HepG2 (cell line): ENCODE measurements around the gene CNRIP1. TPM values are rescaled to one million over a fixed set of nuclear protein-coding genes. Genes with fewer than 3 reads are reported as not detected.

Experiments used
- ATAC-seq: fragments of 200-7000 bp; cut with Tn5 transposase; 3 replicates; pipeline ENCODE4 v1.9.1; 2020; ENCODE audit warnings: mild to moderate bottlenecking, moderate library complexity
- BruUV-seq: library from RNA; stranded (reverse); fragments of 400-500 nt; replicated peaks from 2 replicates; lab custom pipeline; 2021; lab: Mats Ljungman, UMichigan
- CTCF ChIA-PET: fragments of 300-600 bp; formaldehyde crosslinking; extraction: SDS; loops from one replicate; lab custom pipeline; 2021; ENCODE audit warnings: low total read pairs, inconsistent platforms, low intra/inter-chr PET ratio; lab: Yijun Ruan, JAX
- POLR2A ChIA-PET: fragments of 350-600 bp; sonication (Branson Sonifier 250); formaldehyde crosslinking; loops from one replicate; lab custom pipeline; 2020; ENCODE audit warnings: antibody characterized with exemption, inconsistent platforms; lab: Yijun Ruan, JAX
- DNase-seq: peaks from one replicate; pipeline ENCODE4 v3.0.0-alpha.2; 2015; ENCODE audit warnings: low spot score
- FAIRE-seq: peaks from 3 replicates; lab custom pipeline; 2011; peaks lifted over from hg19 to GRCh38; lab: Jason Lieb, UNC
- H2AFZ ChIP-seq: one replicate; pipeline ENCODE4 v1.6.1; 2011; ENCODE audit warnings: low read length, inconsistent platforms
- H3K27ac ChIP-seq: fragments of 300-600 bp; 3 replicates; pipeline ENCODE4 v1.8.0; 2011; ENCODE audit warnings: mixed run types, mild to moderate bottlenecking, mixed read lengths, low read length, inconsistent platforms; ENCODE audit not compliant: insufficient read depth; ENCODE audit errors: extremely low read length
- H3K27me3 ChIP-seq, 2 experiments: fragments of 200-600 bp in 1 of 2; 2 replicates in 1 of 2; 3 replicates in 1 of 2; pipeline versions ENCODE4 v1.6.0 to v1.8.0; 2011; ENCODE audit warnings: low read length in 2 of 2, mild to moderate bottlenecking in 2 of 2, moderate library complexity in 2 of 2, inconsistent platforms in 1 of 2; ENCODE audit not compliant: insufficient read depth in 2 of 2, control insufficient read depth in 1 of 2
- H3K36me3 ChIP-seq, 2 experiments: fragments of 200-600 bp in 1 of 2; replicated peaks in 1 of 2; 2 replicates in 1 of 2; 3 replicates in 1 of 2; pipeline versions ENCODE4 v1.5.1 to v1.8.0; 2011; ENCODE audit warnings: low read length in 2 of 2, inconsistent platforms in 1 of 2; ENCODE audit not compliant: insufficient read depth in 2 of 2, control insufficient read depth in 1 of 2
- H3K4me1 ChIP-seq: 2 replicates; pipeline ENCODE4 v1.5.1; 2012; ENCODE audit warnings: low read length, inconsistent platforms; ENCODE audit not compliant: insufficient read depth
- H3K4me2 ChIP-seq: 2 replicates; pipeline ENCODE4 v1.6.0; 2011; ENCODE audit warnings: low read depth, low read length, inconsistent platforms
- H3K4me3 ChIP-seq, 3 experiments: fragments of 200-600 bp in 1 of 3; sonication (generic), shearing (Covaris generic) in 1 of 3; replicated peaks in 1 of 3; 2 replicates each; pipeline ENCODE4 v1.5.1; 2011 to 2016; ENCODE audit warnings: low read length in 3 of 3, inconsistent platforms in 2 of 3, low read depth in 2 of 3, mild to moderate bottlenecking in 2 of 3, control low read depth in 1 of 3, mixed read lengths in 1 of 3; ENCODE audit not compliant: insufficient read depth in 1 of 3
- H3K79me2 ChIP-seq: one replicate; pipeline ENCODE4 v1.6.1; 2011; ENCODE audit warnings: low read length, inconsistent platforms; ENCODE audit not compliant: insufficient read depth
- H3K9ac ChIP-seq: 2 replicates; pipeline ENCODE4 v1.6.0; 2011; ENCODE audit warnings: mild to moderate bottlenecking, low read depth, low read length, inconsistent platforms; ENCODE audit not compliant: insufficient read depth
- H3K9me3 ChIP-seq: 2 replicates; pipeline ENCODE4 v1.5.1; 2012; ENCODE audit warnings: mild to moderate bottlenecking, low read length
- H4K20me1 ChIP-seq: 2 replicates; pipeline ENCODE4 v1.6.0; 2011; ENCODE audit warnings: inconsistent platforms, mild to moderate bottlenecking, low read length, moderate library complexity; ENCODE audit not compliant: insufficient read depth
- FLYWCH1 ChIP-seq: sonication (generic); formaldehyde crosslinking; IDR thresholded peaks from 2 replicates; pipeline ENCODE4 v1.8.1; 2023; ENCODE audit warnings: mild to moderate bottlenecking, missing genetic modification reagents
- HOXA9 ChIP-seq: sonication (generic); formaldehyde crosslinking; IDR thresholded peaks from 2 replicates; pipeline ENCODE4 v1.8.1; 2022; ENCODE audit warnings: missing genetic modification reagents, mild to moderate bottlenecking, moderate library complexity, borderline replicate concordance
- KDM6A ChIP-seq: IDR thresholded peaks from 2 replicates; pipeline ENCODE4 v1.6.1; 2016; ENCODE audit warnings: low read depth
- MIER2 ChIP-seq: IDR thresholded peaks from 2 replicates; pipeline ENCODE4 v1.6.1; 2016; ENCODE audit warnings: missing biosample characterization, missing genetic modification reagents
- PAF1 ChIP-seq: IDR thresholded peaks from 2 replicates; pipeline ENCODE4 v1.6.1; 2016; ENCODE audit warnings: missing genetic modification reagents, missing compliant biosample characterization
- SOX5 ChIP-seq: IDR thresholded peaks from 2 replicates; pipeline ENCODE4 v1.6.1; 2016; ENCODE audit warnings: borderline replicate concordance
- TMF1 ChIP-seq: sonication (generic); formaldehyde crosslinking; IDR thresholded peaks from 2 replicates; pipeline ENCODE4 v1.8.1; 2022; ENCODE audit warnings: low read depth, missing genetic modification reagents
- ZEB1 ChIP-seq: IDR thresholded peaks from 2 replicates; pipeline ENCODE4 v1.6.1; 2012; ENCODE audit warnings: mild to moderate bottlenecking, low read depth, inconsistent platforms; ENCODE audit not compliant: insufficient replicate concordance
- ZFYVE20 ChIP-seq: sonication (generic); formaldehyde crosslinking; IDR thresholded peaks from 2 replicates; pipeline ENCODE4 v1.8.0; 2023; ENCODE audit warnings: low read depth, mild to moderate bottlenecking, moderate library complexity, missing genetic modification reagents, borderline replicate concordance
- ZMYM4 ChIP-seq: sonication (generic); formaldehyde crosslinking; IDR thresholded peaks from 2 replicates; pipeline ENCODE4 v1.8.1; 2023; ENCODE audit warnings: mild to moderate bottlenecking, missing genetic modification reagents
- ZNF44 ChIP-seq: sonication (generic); formaldehyde crosslinking; IDR thresholded peaks from 2 replicates; pipeline ENCODE4 v1.5.1; 2020; ENCODE audit warnings: mild to moderate bottlenecking, missing genetic modification reagents
- ZNF569 ChIP-seq: sonication (generic); formaldehyde crosslinking; IDR thresholded peaks from 2 replicates; pipeline ENCODE4 v1.5.0; 2020; ENCODE audit warnings: mild to moderate bottlenecking, missing genetic modification reagents, moderate library complexity, borderline replicate concordance
- ZNF883 ChIP-seq: sonication (generic); formaldehyde crosslinking; IDR thresholded peaks from 2 replicates; pipeline ENCODE4 v1.5.1; 2020; ENCODE audit warnings: mild to moderate bottlenecking, missing genetic modification reagents; ENCODE audit errors: not compliant biosample characterization
- WGBS: methylation state at CpG from one replicate; pipeline ENCODE4 v1.1.6; 2017; ENCODE audit warnings: low lambda C conversion rate; 5-methylcytosine and 5-hydroxymethylcytosine counted together
- in situ Hi-C: cut with HindIII; loops from 2 replicates; pipeline ENCODE4 v1.10.0; 2017; ENCODE audit warnings: low pct_unique_long_range_greater_than_20kb; ENCODE audit not compliant: extremely low pct_ligation_motif_present
- intact Hi-C: fragments of 100-400 bp; cut with micrococcal nuclease; formaldehyde crosslinking; loops from one replicate; pipeline ENCODE4 v1.10.0; 2022; ENCODE audit not compliant: unreplicated experiment
- polyA plus RNA-seq, 8 experiments: library from polyadenylated mRNA; depleted of rRNA in 3 of 8; stranded (reverse) in 7 of 8; unstranded in 1 of 8; fragments of >200 nt; fragmentation: Illumina TruSeq in 4 of 8; extraction: Trizol in 4 of 8; gene quantifications; 2 replicates each; pipeline versions ENCODE4 v1.2.1 to v1.2.3, GENCODE V29; 2011 to 2016; ENCODE audit warnings: low read depth in 4 of 8, missing spikeins in 1 of 8, mixed read lengths in 1 of 8; ENCODE audit not compliant: insufficient read depth in 1 of 8
- total RNA-seq, 5 experiments: library from RNA; depleted of rRNA; stranded (reverse); fragments of >200 nt; fragmentation: Illumina TruSeq; extraction: Trizol; gene quantifications; 2 replicates each; pipeline ENCODE4 v1.2.3, GENCODE V29; 2016; ENCODE audit warnings: low read depth in 1 of 5
- TF ChIP-seq, protein P1 (sequence below): sonication (generic); formaldehyde crosslinking; IDR thresholded peaks from 2 replicates; pipeline ENCODE4 v1.5.0; 2020; ENCODE audit warnings: missing genetic modification reagents
- TF ChIP-seq, protein P2 (sequence below): sonication (generic); formaldehyde crosslinking; IDR thresholded peaks from 2 replicates; pipeline ENCODE4 v1.5.1; 2020; ENCODE audit warnings: mild to moderate bottlenecking, moderate library complexity, missing genetic modification reagents
- TF ChIP-seq, protein P3 (sequence below): sonication (generic); formaldehyde crosslinking; IDR thresholded peaks from 2 replicates; pipeline ENCODE4 v1.4.0; 2020; ENCODE audit warnings: mild to moderate bottlenecking, missing genetic modification reagents
- TF ChIP-seq, protein P4 (sequence below): sonication (generic); formaldehyde crosslinking; IDR thresholded peaks from 2 replicates; pipeline ENCODE4 v1.4.0; 2020; ENCODE audit warnings: mild to moderate bottlenecking, missing genetic modification reagents

The CNRIP1 gene
- total and polyA plus RNA-seq, 2 of the 13 experiments (the other 11 are each of a cell fraction or from before 2014, with no cell fraction given), result not detected

DNA sequence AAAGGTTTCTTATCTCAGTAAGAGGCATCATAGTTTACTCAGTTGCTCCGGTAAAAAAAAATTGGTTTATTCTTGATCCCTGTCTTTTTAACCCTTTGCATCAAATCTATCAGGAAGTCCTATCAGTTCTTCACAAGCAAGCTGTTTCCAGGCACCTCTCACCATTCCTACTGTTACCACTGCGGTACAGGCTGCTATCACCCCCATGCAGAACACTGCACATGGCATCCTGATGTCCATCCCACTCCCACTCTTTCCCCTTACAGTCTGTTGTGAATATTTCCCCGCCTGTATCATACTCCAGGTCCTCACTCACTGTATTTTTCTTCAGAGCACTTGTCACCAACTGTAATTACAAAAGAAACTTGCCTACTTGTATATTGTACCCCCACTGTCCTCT lies 5.3 kb upstream of the CNRIP1 start:
- FAIRE-seq, result no peak
- Histone ChIP-seq H3K4me3 (no peak overlapping the region), H4K20me1 (no peaks in the 10 kb centered on the region; the same call in 1 of the 2 replicates), H3K79me2 (no peaks in the 10 kb centered on the region), H2AFZ (no peak overlapping the region), H3K9ac (no peak overlapping the region), H3K27ac (no peak overlapping the region), H3K36me3 (no peaks in the 10 kb centered on the region), H3K4me2 (no peak overlapping the region), H3K27me3 (peaks cover 0 to 11% of the 10 kb centered on the region in 2 experiments; a peak in 3 of 5 replicates), H3K4me1 (no peaks in the 10 kb centered on the region), H3K9me3 (no peaks in the 10 kb centered on the region)
- POLR2A ChIA-PET, result no interaction called here
- DNase-seq, result no peak
- 0% methylated on average over 3 of the region's 3 CpGs for WGBS
- CTCF ChIA-PET, result no interaction called here
- intact Hi-C loops, result no loop called here
- no TSS peak for BruUV-seq
- in situ Hi-C loops, result no loop called here
- ATAC-seq, result no peak
- no peak for TF ChIP-seq KDM6A
- no peak for TF ChIP-seq TMF1 (CRISPR knock-in tag)
- TF ChIP-seq MIER2 (CRISPR knock-in tag), result no peak
- no peak for TF ChIP-seq PAF1
- TF ChIP-seq HOXA9 (CRISPR knock-in tag), result no peak
- no peak for TF ChIP-seq ZEB1
- TF ChIP-seq ZNF44 (CRISPR knock-in tag), result no peak
- no peak for TF ChIP-seq SOX5 (CRISPR knock-in tag)
- no peak for TF ChIP-seq ZNF569
- no peak for TF ChIP-seq ZFYVE20 (CRISPR knock-in tag)
- no peak for TF ChIP-seq ZMYM4 (CRISPR knock-in tag)
- TF ChIP-seq, protein P1, sequence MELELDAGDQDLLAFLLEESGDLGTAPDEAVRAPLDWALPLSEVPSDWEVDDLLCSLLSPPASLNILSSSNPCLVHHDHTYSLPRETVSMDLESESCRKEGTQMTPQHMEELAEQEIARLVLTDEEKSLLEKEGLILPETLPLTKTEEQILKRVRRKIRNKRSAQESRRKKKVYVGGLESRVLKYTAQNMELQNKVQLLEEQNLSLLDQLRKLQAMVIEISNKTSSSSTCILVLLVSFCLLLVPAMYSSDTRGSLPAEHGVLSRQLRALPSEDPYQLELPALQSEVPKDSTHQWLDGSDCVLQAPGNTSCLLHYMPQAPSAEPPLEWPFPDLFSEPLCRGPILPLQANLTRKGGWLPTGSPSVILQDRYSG (CRISPR knock-in tag), result no peak
- TF ChIP-seq, protein P2, sequence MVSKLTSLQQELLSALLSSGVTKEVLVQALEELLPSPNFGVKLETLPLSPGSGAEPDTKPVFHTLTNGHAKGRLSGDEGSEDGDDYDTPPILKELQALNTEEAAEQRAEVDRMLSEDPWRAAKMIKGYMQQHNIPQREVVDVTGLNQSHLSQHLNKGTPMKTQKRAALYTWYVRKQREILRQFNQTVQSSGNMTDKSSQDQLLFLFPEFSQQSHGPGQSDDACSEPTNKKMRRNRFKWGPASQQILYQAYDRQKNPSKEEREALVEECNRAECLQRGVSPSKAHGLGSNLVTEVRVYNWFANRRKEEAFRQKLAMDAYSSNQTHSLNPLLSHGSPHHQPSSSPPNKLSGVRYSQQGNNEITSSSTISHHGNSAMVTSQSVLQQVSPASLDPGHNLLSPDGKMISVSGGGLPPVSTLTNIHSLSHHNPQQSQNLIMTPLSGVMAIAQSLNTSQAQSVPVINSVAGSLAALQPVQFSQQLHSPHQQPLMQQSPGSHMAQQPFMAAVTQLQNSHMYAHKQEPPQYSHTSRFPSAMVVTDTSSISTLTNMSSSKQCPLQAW (CRISPR knock-in tag), result no peak
- TF ChIP-seq, protein P3, sequence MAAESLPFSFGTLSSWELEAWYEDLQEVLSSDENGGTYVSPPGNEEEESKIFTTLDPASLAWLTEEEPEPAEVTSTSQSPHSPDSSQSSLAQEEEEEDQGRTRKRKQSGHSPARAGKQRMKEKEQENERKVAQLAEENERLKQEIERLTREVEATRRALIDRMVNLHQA (CRISPR knock-in tag), result no peak
- TF ChIP-seq ZNF883 (CRISPR knock-in tag), result no peak
- TF ChIP-seq, protein P4, sequence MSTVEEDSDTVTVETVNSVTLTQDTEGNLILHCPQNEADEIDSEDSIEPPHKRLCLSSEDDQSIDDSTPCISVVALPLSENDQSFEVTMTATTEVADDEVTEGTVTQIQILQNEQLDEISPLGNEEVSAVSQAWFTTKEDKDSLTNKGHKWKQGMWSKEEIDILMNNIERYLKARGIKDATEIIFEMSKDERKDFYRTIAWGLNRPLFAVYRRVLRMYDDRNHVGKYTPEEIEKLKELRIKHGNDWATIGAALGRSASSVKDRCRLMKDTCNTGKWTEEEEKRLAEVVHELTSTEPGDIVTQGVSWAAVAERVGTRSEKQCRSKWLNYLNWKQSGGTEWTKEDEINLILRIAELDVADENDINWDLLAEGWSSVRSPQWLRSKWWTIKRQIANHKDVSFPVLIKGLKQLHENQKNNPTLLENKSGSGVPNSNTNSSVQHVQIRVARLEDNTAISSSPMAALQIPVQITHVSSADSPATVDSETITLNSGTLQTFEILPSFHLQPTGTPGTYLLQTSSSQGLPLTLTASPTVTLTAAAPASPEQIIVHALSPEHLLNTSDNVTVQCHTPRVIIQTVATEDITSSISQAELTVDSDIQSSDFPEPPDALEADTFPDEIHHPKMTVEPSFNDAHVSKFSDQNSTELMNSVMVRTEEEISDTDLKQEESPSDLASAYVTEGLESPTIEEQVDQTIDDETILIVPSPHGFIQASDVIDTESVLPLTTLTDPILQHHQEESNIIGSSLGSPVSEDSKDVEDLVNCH, result no peak
- TF ChIP-seq FLYWCH1, result no peak
